Psoas muscle (tissue), 8 donors: ENCODE results near the gene GUCY2F. TPM values are rescaled to one million over a fixed set of nuclear protein-coding genes. Genes with fewer than 3 reads are reported as not detected.

ENCODE experiments used
- ATAC-seq, 4 donors: fragments of 200-7000 bp; cut with Tn5 transposase; one replicate each; pipeline ENCODE4 v1.9.1; 2020; ENCODE audit warnings: moderate library complexity in 3 of 4, mild to moderate bottlenecking in 2 of 4
- DNase-seq, 2 donors: peaks; one replicate each; pipeline ENCODE4 v3.0.0-alpha.2; 2020
- H3K27ac ChIP-seq: fragments of 200-600 bp; one replicate; pipeline ENCODE4 v1.8.0; 2022
- H3K27me3 ChIP-seq, 3 donors: fragments of 200-600 bp in 1 of 3; one replicate each; pipeline versions ENCODE4 v1.6.1 to v1.8.0; 2013 to 2022; ENCODE audit warnings: low read length in 2 of 3, mild to moderate bottlenecking in 2 of 3, moderate library complexity in 1 of 3; ENCODE audit not compliant: insufficient read depth in 3 of 3
- H3K36me3 ChIP-seq, 2 donors: fragments of 200-600 bp in 1 of 2; one replicate each; pipeline versions ENCODE4 v1.6.1 to v1.8.0; 2013 to 2022; ENCODE audit warnings: low read depth in 1 of 2, mild to moderate bottlenecking in 1 of 2, moderate library complexity in 1 of 2; ENCODE audit not compliant: insufficient read depth in 1 of 2
- H3K4me1 ChIP-seq: fragments of 200-600 bp; one replicate; pipeline ENCODE4 v1.8.0; 2022
- H3K4me3 ChIP-seq: fragments of 200-600 bp; one replicate; pipeline ENCODE4 v1.8.0; 2022; ENCODE audit warnings: mild to moderate bottlenecking
- H3K9me3 ChIP-seq: fragments of 200-600 bp; one replicate; pipeline ENCODE4 v1.8.0; 2022
- CTCF ChIP-seq: fragments of 200-600 bp; IDR thresholded peaks from one replicate; pipeline ENCODE4 v1.8.0; 2022; ENCODE audit warnings: antibody characterized with exemption
- WGBS, 3 donors: extraction: QIAGEN DNeasy Blood & Tissue Kit; methylation state at CpG; one replicate each; pipeline versions ENCODE4 v1.1.6 to v1.1.7; 2013; 5-methylcytosine and 5-hydroxymethylcytosine counted together
- intact Hi-C, 2 donors: fragments of 100-400 bp; cut with DNase I; formaldehyde crosslinking; loops; one replicate each; pipeline versions ENCODE4 v1.11.0 to v1.14.2; 2022
- polyA plus RNA-seq, 3 donors: library from polyadenylated mRNA; stranded (reverse); fragments of 200-250 nt; gene quantifications; one replicate each; pipeline ENCODE4 v1.2.3, GENCODE V29; 2013
- total RNA-seq, 4 donors: library from RNA; stranded (reverse); fragmentation: NEBNext Ultra II Directional in 2 of 4; extraction: Animal tissue kit (Norgen Biotek cat#: 25700) in 2 of 4; gene quantifications; one replicate each; pipeline versions ENCODE4 v1.2.1 to v1.2.4, GENCODE V29; 2021 to 2023
- donor health status: healthy with polysubstance abuse.
- donor health status: DM: no; HTN: no; CAD: no; lungs with moderate emphysema.
- donor health status: Bipolar disorder and iron deficiency.
- donor health status: healthy.
- donor health status: DM: yes; HTN: yes; CAD: no.
- donor health status: DM: no; HTN: no; CAD: no.
- donor health status: DM: no; HTN: no; CAD: no.
- donor health status: DM: yes; HTN: yes; CAD: no.

GUCY2F gene
- total and polyA plus RNA-seq, 7 donors = not detected

- DNase-seq (no peak), ATAC-seq (no peak)
- no peaks in the 10 kb centered on the region for H3K4me1 ChIP-seq
- WGBS, 3 donors = 18 to 41% (median 19%) methylated on average over 1 of the region's 1 CpG
- H3K27ac ChIP-seq = no peak overlapping the region
- intact Hi-C loops = no loop called here
- peaks cover 0 to 17% (median 0%) of the 10 kb centered on the region in 3 donors for H3K27me3 ChIP-seq
- no peak overlapping the region for H3K4me3 ChIP-seq
- H3K36me3 ChIP-seq = no peaks in the 10 kb centered on the region
- no peak for TF ChIP-seq CTCF
- H3K9me3 ChIP-seq = no peaks in the 10 kb centered on the region
Observed at GRCh38 chrX:109372291-109372690, 109.6 kb downstream of the GUCY2F start.

- H3K27ac ChIP-seq = no peak overlapping the region
- DNase-seq (no peak), ATAC-seq (no peak)
- WGBS, 3 donors = 63 to 81% (median 79%) methylated on average over 4 of the region's 4 CpGs
- peaks cover 0 to 13% (median 0%) of the 10 kb centered on the region in 3 donors for H3K27me3 ChIP-seq
- no peaks in the 10 kb centered on the region for H3K36me3 ChIP-seq
- intact Hi-C loops = no loop called here
- H3K4me1 ChIP-seq = no peaks in the 10 kb centered on the region
- H3K4me3 ChIP-seq = no peak overlapping the region
- no peak for TF ChIP-seq CTCF
- H3K9me3 ChIP-seq = no peaks in the 10 kb centered on the region
Observed at GRCh38 chrX:109362101-109362500, 119.8 kb downstream of the GUCY2F start.

GRCh38 chrX:109360301-109360700 is 121.6 kb downstream of the GUCY2F start:
- TF ChIP-seq CTCF = no peak
- no peaks in the 10 kb centered on the region for H3K9me3 ChIP-seq
- intact Hi-C loops = no loop called here
- H3K36me3 ChIP-seq = no peaks in the 10 kb centered on the region
- 26 to 37% (median 29%) methylated on average over 3 of the region's 3 CpGs for WGBS, 3 donors
- no peak for ATAC-seq
- H3K4me3 ChIP-seq = no peak overlapping the region
- no peak for DNase-seq
- peaks cover 0 to 19% (median 0%) of the 10 kb centered on the region in 3 donors for H3K27me3 ChIP-seq
- no peak overlapping the region for H3K27ac ChIP-seq
- H3K4me1 ChIP-seq = no peaks in the 10 kb centered on the region

- WGBS, 3 donors = 87 to 95% (median 89%) methylated on average over 3 of the region's 3 CpGs
- ATAC-seq (no peak), DNase-seq (no peak)
- Histone ChIP-seq H3K27ac (no peak overlapping the region), H3K27me3 (peaks cover 0 to 22% (median 0%) of the 10 kb centered on the region in 3 donors), H3K9me3 (no peaks in the 10 kb centered on the region), H3K36me3 (no peaks in the 10 kb centered on the region), H3K4me1 (no peaks in the 10 kb centered on the region), H3K4me3 (no peak overlapping the region)
- TF ChIP-seq CTCF = no peak
- intact Hi-C loops = no loop called here
Observed at GRCh38 chrX:109357706-109358105, 124.2 kb downstream of the GUCY2F start.

- no peak for TF ChIP-seq CTCF
- Histone ChIP-seq H3K36me3 (no peaks in the 10 kb centered on the region), H3K9me3 (no peaks in the 10 kb centered on the region), H3K4me3 (no peak overlapping the region), H3K27me3 (peaks cover 0 to 30% (median 0%) of the 10 kb centered on the region in 3 donors), H3K27ac (no peak overlapping the region), H3K4me1 (no peaks in the 10 kb centered on the region)
- intact Hi-C loops = no loop called here
- 37 to 65% (median 61%) methylated on average over 3 of the region's 3 CpGs for WGBS, 3 donors
- ATAC-seq (no peak), DNase-seq (no peak)
Observed at GRCh38 chrX:109356684-109357083, 125.2 kb downstream of the GUCY2F start.
